ENCODE results near the gene CDH23. TPM values are rescaled to one million over a fixed set of nuclear protein-coding genes. Genes with fewer than 3 reads are reported as not detected.

The CDH23 gene
- total RNA-seq, 1 donor from 2014 or later: 1.3 TPM

- H3K4me3 Mint-ChIP-seq: no peak overlapping the region
- no peak overlapping the region for H3K27ac Mint-ChIP-seq
- intact Hi-C loops (cut with micrococcal nuclease): no loop called here
- H3K9me3 Mint-ChIP-seq: no peaks in the 10 kb centered on the region
- H3K4me1 Mint-ChIP-seq: no peaks in the 10 kb centered on the region
- DNase-seq: no peak
- no peaks in the 10 kb centered on the region for H3K36me3 Mint-ChIP-seq (ENCODE audit: low read depth)
- peaks cover 16% of the 10 kb centered on the region for H3K27me3 Mint-ChIP-seq
Observed at GRCh38 chr10:71404503-71405295, 8.0 kb downstream of the CDH23 start.

GRCh38 chr10:71406878-71407277, 10.2 kb downstream of the CDH23 start:
- Mint-ChIP-seq H3K4me3 (no peak overlapping the region), H3K36me3 (ENCODE audit: low read depth) (no peaks in the 10 kb centered on the region), H3K27me3 (peaks cover 6% of the 10 kb centered on the region), H3K9me3 (peaks cover 6% of the 10 kb centered on the region), H3K4me1 (no peaks in the 10 kb centered on the region), H3K27ac (no peak overlapping the region)
- intact Hi-C loops (cut with micrococcal nuclease): no loop called here
- no peak for DNase-seq

GRCh38 chr10:71408436-71409225, 11.9 kb downstream of the CDH23 start:
- no peak overlapping the region for H3K27ac Mint-ChIP-seq
- H3K4me1 Mint-ChIP-seq: no peaks in the 10 kb centered on the region
- H3K4me3 Mint-ChIP-seq: no peak overlapping the region
- H3K36me3 Mint-ChIP-seq (ENCODE audit: low read depth): no peaks in the 10 kb centered on the region
- DNase-seq: no peak
- peaks cover 14% of the 10 kb centered on the region for H3K27me3 Mint-ChIP-seq
- peaks cover 14% of the 10 kb centered on the region for H3K9me3 Mint-ChIP-seq
- intact Hi-C loops (cut with micrococcal nuclease): no loop called here

- no peaks in the 10 kb centered on the region for H3K4me1 Mint-ChIP-seq
Observed at GRCh38 chr10:71409516-71410104, 12.9 kb downstream of the CDH23 start.

GRCh38 chr10:71413581-71413980, 16.9 kb downstream of the CDH23 start:
- Mint-ChIP-seq H3K4me3 (no peak overlapping the region), H3K4me1 (no peaks in the 10 kb centered on the region), H3K9me3 (peaks cover 14% of the 10 kb centered on the region)

More at GRCh38 chr10:71409516-71410104, 12.9 kb downstream of the CDH23 start:
- no peak overlapping the region for H3K4me3 Mint-ChIP-seq
- intact Hi-C loops (cut with micrococcal nuclease): no loop called here
- H3K27me3 Mint-ChIP-seq: peaks cover 22% of the 10 kb centered on the region
- no peaks in the 10 kb centered on the region for H3K36me3 Mint-ChIP-seq (ENCODE audit: low read depth)
- no peak overlapping the region for H3K27ac Mint-ChIP-seq
- peaks cover 14% of the 10 kb centered on the region for H3K9me3 Mint-ChIP-seq
- DNase-seq: no peak

GRCh38 chr10:71414359-71414758, 17.6 kb downstream of the CDH23 start:
- intact Hi-C loops (cut with micrococcal nuclease): no loop called here
- H3K27me3 Mint-ChIP-seq: peaks cover 30% of the 10 kb centered on the region
- H3K4me3 Mint-ChIP-seq: no peak overlapping the region
- no peaks in the 10 kb centered on the region for H3K4me1 Mint-ChIP-seq
- H3K27ac Mint-ChIP-seq: no peak overlapping the region
- H3K9me3 Mint-ChIP-seq: peaks cover 14% of the 10 kb centered on the region
- no peaks in the 10 kb centered on the region for H3K36me3 Mint-ChIP-seq (ENCODE audit: low read depth)
- DNase-seq: no peak

More at GRCh38 chr10:71413581-71413980, 16.9 kb downstream of the CDH23 start:
- intact Hi-C loops (cut with micrococcal nuclease): no loop called here
- H3K27ac Mint-ChIP-seq: no peak overlapping the region
- DNase-seq: no peak
- no peaks in the 10 kb centered on the region for H3K36me3 Mint-ChIP-seq (ENCODE audit: low read depth)
- peaks cover 30% of the 10 kb centered on the region for H3K27me3 Mint-ChIP-seq

GRCh38 chr10:71419002-71419540, 22.4 kb downstream of the CDH23 start:
- Mint-ChIP-seq H3K4me1 (no peaks in the 10 kb centered on the region), H3K4me3 (no peak overlapping the region), H3K27ac (no peak overlapping the region), H3K27me3 (peaks cover 16% of the 10 kb centered on the region), H3K36me3 (ENCODE audit: low read depth) (no peaks in the 10 kb centered on the region), H3K9me3 (no peaks in the 10 kb centered on the region)
- intact Hi-C loops (cut with micrococcal nuclease): no loop called here
- no peak for DNase-seq

GRCh38 chr10:71419750-71420149, 23.0 kb downstream of the CDH23 start:
- intact Hi-C loops (cut with micrococcal nuclease): no loop called here
- Mint-ChIP-seq H3K9me3 (no peaks in the 10 kb centered on the region), H3K27ac (no peak overlapping the region), H3K4me1 (no peaks in the 10 kb centered on the region), H3K4me3 (no peak overlapping the region), H3K27me3 (peaks cover 10% of the 10 kb centered on the region), H3K36me3 (ENCODE audit: low read depth) (no peaks in the 10 kb centered on the region)
- no peak for DNase-seq

- no peak overlapping the region for H3K4me3 Mint-ChIP-seq
- no peaks in the 10 kb centered on the region for H3K4me1 Mint-ChIP-seq
Observed at GRCh38 chr10:71421075-71421434, 24.3 kb downstream of the CDH23 start.

GRCh38 chr10:71423250-71423649, 26.5 kb downstream of the CDH23 start:
- DNase-seq: no peak
- Mint-ChIP-seq H3K9me3 (no peaks in the 10 kb centered on the region), H3K4me3 (no peak overlapping the region), H3K27ac (no peak overlapping the region), H3K4me1 (no peaks in the 10 kb centered on the region), H3K27me3 (peaks cover 1% of the 10 kb centered on the region), H3K36me3 (ENCODE audit: low read depth) (no peaks in the 10 kb centered on the region)
- intact Hi-C loops (cut with micrococcal nuclease): no loop called here

More at GRCh38 chr10:71421075-71421434, 24.3 kb downstream of the CDH23 start:
- no peaks in the 10 kb centered on the region for H3K36me3 Mint-ChIP-seq (ENCODE audit: low read depth)
- H3K27me3 Mint-ChIP-seq: peaks cover 7% of the 10 kb centered on the region
- no peak for DNase-seq
- H3K9me3 Mint-ChIP-seq: no peaks in the 10 kb centered on the region
- intact Hi-C loops (cut with micrococcal nuclease): no loop called here
- H3K27ac Mint-ChIP-seq: no peak overlapping the region

GRCh38 chr10:71423901-71424300, 27.2 kb downstream of the CDH23 start:
- H3K27ac Mint-ChIP-seq: no peak overlapping the region
- H3K27me3 Mint-ChIP-seq: peaks cover 1% of the 10 kb centered on the region
- intact Hi-C loops (cut with micrococcal nuclease): no loop called here
- H3K4me1 Mint-ChIP-seq: no peaks in the 10 kb centered on the region
- H3K36me3 Mint-ChIP-seq (ENCODE audit: low read depth): no peaks in the 10 kb centered on the region
- no peaks in the 10 kb centered on the region for H3K9me3 Mint-ChIP-seq
- H3K4me3 Mint-ChIP-seq: no peak overlapping the region
- no peak for DNase-seq

GRCh38 chr10:71424496-71425194, 27.9 kb downstream of the CDH23 start:
- intact Hi-C loops (cut with micrococcal nuclease): no loop called here
- no peaks in the 10 kb centered on the region for H3K9me3 Mint-ChIP-seq
- no peak overlapping the region for H3K4me3 Mint-ChIP-seq
- no peaks in the 10 kb centered on the region for H3K36me3 Mint-ChIP-seq (ENCODE audit: low read depth)
- no peak for DNase-seq
- peaks cover 3% of the 10 kb centered on the region for H3K27me3 Mint-ChIP-seq
- no peaks in the 10 kb centered on the region for H3K4me1 Mint-ChIP-seq
- no peak overlapping the region for H3K27ac Mint-ChIP-seq

- intact Hi-C loops (cut with micrococcal nuclease): no loop called here
- no peaks in the 10 kb centered on the region for H3K4me1 Mint-ChIP-seq
- H3K27me3 Mint-ChIP-seq: peaks cover 4% of the 10 kb centered on the region
- H3K27ac Mint-ChIP-seq: no peak overlapping the region
- no peaks in the 10 kb centered on the region for H3K9me3 Mint-ChIP-seq
- no peak overlapping the region for H3K4me3 Mint-ChIP-seq
- DNase-seq: no peak
- H3K36me3 Mint-ChIP-seq (ENCODE audit: low read depth): no peaks in the 10 kb centered on the region
Observed at GRCh38 chr10:71426058-71426605, 29.4 kb downstream of the CDH23 start.

All from activated CD4-positive, alpha-beta T cell treated with anti-CD3 and anti-CD28 coated beads, Interleukin-2, amount 10 ng/mL, durations not matched to agents 24 days and 14 days (primary cell).